Suprapubic skin (tissue), 4 donors: ENCODE measurements around the gene PTX4.

Experiments
- CTCF ChIP-seq, 2 donors: fragments of 200-600 bp in 1 of 2; fragments of 450-650 bp in 1 of 2; sonication (generic) in 1 of 2; IDR thresholded peaks; one replicate each; pipeline ENCODE4 v1.5.1; 2016 to 2019; ENCODE audit warnings: antibody characterized with exemption in 2 of 2, mild to moderate bottlenecking in 1 of 2, moderate library complexity in 1 of 2
- EP300 ChIP-seq: sonication (generic); formaldehyde crosslinking; IDR thresholded peaks from one replicate; pipeline ENCODE4 v1.6.1; 2017; ENCODE audit warnings: antibody characterized with exemption
- POLR2AphosphoS5 ChIP-seq, 3 donors: sonication (generic); formaldehyde crosslinking; IDR thresholded peaks; one replicate each; pipeline ENCODE4 v1.6.1; 2017; ENCODE audit warnings: antibody characterized with exemption in 3 of 3

GRCh38 chr16:1533443-1533951, 44.8 kb upstream of the PTX4 start, which contains the start of gene TMEM204:
- TF ChIP-seq CTCF (IDR thresholded peaks at IDR 0.05) (no peak), EP300 (no peak), POLR2AphosphoS5 (IDR thresholded peaks at IDR 0.05) (peak in 2 of 3 donors; percentile 48 to 50)
